IMR-90 (cell line): ENCODE results near the gene CTRB1. TPM values are rescaled to one million over a fixed set of nuclear protein-coding genes. Genes with fewer than 3 reads are reported as not detected.

ENCODE experiments used
- ATAC-seq: fragments of 200-7000 bp; cut with Tn5 transposase; 2 replicates; pipeline ENCODE4 v1.9.1; 2020; ENCODE audit warnings: low read depth, mild to moderate bottlenecking, moderate library complexity
- BruUV-seq: library from RNA; stranded (reverse); fragments of 400-500 nt; replicated peaks from 2 replicates; lab custom pipeline; 2021; lab: Mats Ljungman, UMichigan
- CTCF ChIA-PET: fragments of 300-600 bp; formaldehyde crosslinking; extraction: SDS; loops from one replicate; lab custom pipeline; 2021; ENCODE audit warnings: antibody characterized with exemption; lab: Yijun Ruan, JAX
- POLR2A ChIA-PET: fragments of 300-600 bp; sonication (Branson Sonifier 250); formaldehyde crosslinking; loops from one replicate; lab custom pipeline; 2022; ENCODE audit warnings: antibody characterized with exemption; ENCODE audit not compliant: unreplicated experiment; lab: Charles Lee
- DNase-seq: peaks from one replicate; pipeline ENCODE4 v3.0.0; 2013
- H2AFZ ChIP-seq: replicated peaks from 2 replicates; pipeline ENCODE3; 2013; ENCODE audit warnings: low read length, mild to moderate bottlenecking; ENCODE audit not compliant: poor library complexity
- H2AK5ac ChIP-seq: 2 replicates; pipeline ENCODE4 v1.6.1; 2013; ENCODE audit warnings: low read depth, low read length, inconsistent platforms
- H2AK9ac ChIP-seq: replicated peaks from 2 replicates; pipeline ENCODE3; 2013; ENCODE audit warnings: mild to moderate bottlenecking, low read depth, low read length, moderate library complexity; ENCODE audit not compliant: poor library complexity
- H2BK120ac ChIP-seq: 2 replicates; pipeline ENCODE4 v1.6.1; 2013; ENCODE audit warnings: low read depth, low read length, inconsistent platforms
- H2BK15ac ChIP-seq: 3 replicates; pipeline ENCODE4 v1.6.1; 2013; ENCODE audit warnings: low read depth, low read length, inconsistent platforms
- H2BK20ac ChIP-seq: 2 replicates; pipeline ENCODE4 v1.6.1; 2013; ENCODE audit warnings: low read depth, mild to moderate bottlenecking, inconsistent platforms, low read length, moderate library complexity
- H2BK5ac ChIP-seq: 2 replicates; pipeline ENCODE4 v1.6.1; 2013; ENCODE audit warnings: mild to moderate bottlenecking, low read depth, low read length, inconsistent platforms; ENCODE audit not compliant: poor library complexity, severe bottlenecking
- H3K14ac ChIP-seq: replicated peaks from 2 replicates; pipeline ENCODE4 v1.6.1; 2013; ENCODE audit warnings: low read depth, low read length, inconsistent platforms
- H3K18ac ChIP-seq: 2 replicates; pipeline ENCODE4 v1.6.1; 2013; ENCODE audit warnings: low read depth, low read length, control low read depth
- H3K23ac ChIP-seq: 2 replicates; pipeline ENCODE4 v1.6.1; 2013; ENCODE audit warnings: low read depth, low read length, inconsistent platforms
- H3K27ac ChIP-seq: 2 replicates; pipeline ENCODE4 v1.5.1; 2013; ENCODE audit warnings: mild to moderate bottlenecking, control low read depth, low read length; ENCODE audit not compliant: insufficient read depth
- H3K27me3 ChIP-seq: 2 replicates; pipeline ENCODE4 v1.6.1; 2013; ENCODE audit warnings: low read length; ENCODE audit not compliant: control insufficient read depth, insufficient read depth
- H3K36me3 ChIP-seq: 2 replicates; pipeline ENCODE4 v1.6.1; 2013; ENCODE audit warnings: low read length, mixed read lengths; ENCODE audit not compliant: control insufficient read depth, insufficient read depth
- H3K4ac ChIP-seq: 2 replicates; pipeline ENCODE4 v1.6.1; 2013; ENCODE audit warnings: low read depth, low read length, inconsistent platforms
- H3K4me1 ChIP-seq: 2 replicates; pipeline ENCODE4 v1.6.1; 2013; ENCODE audit warnings: low read length, mixed read lengths; ENCODE audit not compliant: control insufficient read depth, insufficient read depth
- H3K4me2 ChIP-seq: 2 replicates; pipeline ENCODE4 v1.6.1; 2013; ENCODE audit warnings: low read depth, mild to moderate bottlenecking, control low read depth, low read length, moderate library complexity
- H3K4me3 ChIP-seq: 2 replicates; pipeline ENCODE4 v1.5.1; 2013; ENCODE audit warnings: low read depth, mild to moderate bottlenecking, control low read depth, low read length, moderate library complexity; ENCODE audit not compliant: insufficient read depth
- H3K56ac ChIP-seq: 2 replicates; pipeline ENCODE4 v1.6.1; 2013; ENCODE audit warnings: low read length, inconsistent platforms; ENCODE audit not compliant: insufficient read depth; ENCODE audit errors: extremely low read depth
- H3K79me1 ChIP-seq, 2 experiments: 2 replicates each; pipeline ENCODE4 v1.6.1; 2013; ENCODE audit warnings: low read length in 2 of 2, inconsistent platforms in 1 of 2, low read depth in 1 of 2
- H3K9ac ChIP-seq: 2 replicates; pipeline ENCODE4 v1.6.1; 2013; ENCODE audit warnings: low read depth, low read length, control low read depth
- H3K9me1 ChIP-seq: 2 replicates; pipeline ENCODE4 v1.6.1; 2013; ENCODE audit warnings: low read length, inconsistent platforms; ENCODE audit not compliant: insufficient read depth
- H3K9me3 ChIP-seq: 2 replicates; pipeline ENCODE4 v1.6.1; 2013; ENCODE audit warnings: low read length; ENCODE audit not compliant: control insufficient read depth, insufficient read depth
- H4K20me1 ChIP-seq: 2 replicates; pipeline ENCODE4 v1.6.1; 2013; ENCODE audit warnings: low read length, inconsistent platforms; ENCODE audit not compliant: insufficient read depth
- H4K5ac ChIP-seq: 2 replicates; pipeline ENCODE4 v1.6.1; 2013; ENCODE audit warnings: mild to moderate bottlenecking, low read depth, low read length, control low read depth
- H4K8ac ChIP-seq, 2 experiments: 2 replicates each; pipeline ENCODE4 v1.6.1; 2013; ENCODE audit warnings: low read depth in 2 of 2, low read length in 2 of 2, control low read depth in 1 of 2, inconsistent platforms in 1 of 2
- H4K91ac ChIP-seq: 2 replicates; pipeline ENCODE4 v1.6.1; 2013; ENCODE audit warnings: low read depth, low read length, inconsistent platforms; ENCODE audit not compliant: insufficient read depth
- BHLHE40 ChIP-seq: fragments of 150-350 bp; IDR thresholded peaks from 2 replicates; pipeline ENCODE4 v1.6.1; 2016; ENCODE audit warnings: mild to moderate bottlenecking, low read depth, low read length
- CEBPB ChIP-seq: IDR thresholded peaks from 2 replicates; pipeline ENCODE4 v1.6.1; 2012; ENCODE audit warnings: low read depth, low read length, improper control_type of control experiment
- CHD1 ChIP-seq: IDR thresholded peaks from 2 replicates; pipeline ENCODE4 v1.6.1; 2012; ENCODE audit warnings: low read depth, low read length, improper control_type of control experiment
- CTCF ChIP-seq: conservative IDR thresholded peaks from 2 replicates; pipeline ENCODE4 v1.5.1; 2012; ENCODE audit warnings: mild to moderate bottlenecking, low read depth, low read length, improper control_type of control experiment
- MAFK ChIP-seq: IDR thresholded peaks from 2 replicates; pipeline ENCODE4 v1.6.1; 2012; ENCODE audit warnings: low read depth, low read length, improper control_type of control experiment
- MXI1 ChIP-seq: IDR thresholded peaks from 2 replicates; pipeline ENCODE4 v1.6.1; 2012; ENCODE audit warnings: low read depth, mild to moderate bottlenecking, low read length, moderate library complexity, borderline replicate concordance
- NFE2L2 ChIP-seq: fragments of 150-350 bp; IDR thresholded peaks from 2 replicates; pipeline ENCODE4 v1.6.1; 2016; ENCODE audit warnings: low read depth, mild to moderate bottlenecking, low read length
- SMC3 ChIP-seq: fragments of 150-350 bp; IDR thresholded peaks from 2 replicates; pipeline ENCODE4 v1.6.1; 2016; ENCODE audit warnings: low read depth, mild to moderate bottlenecking, antibody characterized with exemption, low read length, moderate library complexity
- USF2 ChIP-seq: fragments of 150-350 bp; IDR thresholded peaks from 2 replicates; pipeline ENCODE4 v1.6.1; 2017; ENCODE audit warnings: mild to moderate bottlenecking, antibody characterized with exemption, low read length, low read depth
- WGBS, 2 experiments: methylation state at CpG; one replicate each; pipeline versions ENCODE4 v1.1.5 to v1.1.7; 2013; ENCODE audit warnings: missing lambda C conversion rate in 2 of 2; ENCODE audit not compliant: insufficient read length in 1 of 2; ENCODE audit errors: extremely low coverage in 2 of 2; 5-methylcytosine and 5-hydroxymethylcytosine counted together
- dilution Hi-C: fragments of 300-500 bp; cut with HindIII; formaldehyde crosslinking; loops from one replicate; pipeline ENCODE4 v1.14.3; 2018; ENCODE audit warnings: low sequenced_read_pairs; ENCODE audit not compliant: unreplicated experiment
- in situ Hi-C: fragments of 300-500 bp; cut with MboI; formaldehyde crosslinking; loops from 3 replicates; pipeline ENCODE4 v1.14.3; 2019; ENCODE audit warnings: low sequenced_read_pairs, inconsistent platforms, mixed read lengths
- intact Hi-C: fragments of 100-400 bp; cut with micrococcal nuclease; formaldehyde crosslinking; loops from 2 replicates; pipeline ENCODE4 v1.10.0; 2022
- polyA plus RNA-seq, 3 experiments: library from polyadenylated mRNA; depleted of rRNA; stranded (reverse); fragments of >200 nt; gene quantifications; 2 replicates each; pipeline ENCODE4 v1.2.3, GENCODE V29; 2012; ENCODE audit warnings: low replicate concordance in 1 of 3
- total RNA-seq: library from RNA; depleted of rRNA; stranded (reverse); fragments of >200 nt; gene quantifications from 2 replicates; pipeline ENCODE4 v1.2.3, GENCODE V29; 2012

CTRB1 gene
- total and polyA plus RNA-seq, 2 of the 4 experiments (the other 2 are of a cell fraction): not detected

GRCh38 chr16:75254359-75254837 lies 35.6 kb downstream of the CTRB1 start:
- peak overlapping the region; percentile 98 for H3K27ac ChIP-seq
- ChIA-PET CTCF (interaction anchor here (0.5 kb wide), 1 partner anchor 664 kb away, joined by 3 read pairs; no protein-coding TSS in a partner anchor), POLR2A (no interaction called here)
- H3K4me1 ChIP-seq: peaks cover 71% of the 10 kb centered on the region
- no peaks in the 10 kb centered on the region for H3K9me3 ChIP-seq
- peak overlapping the region; percentile 70 for H3K18ac ChIP-seq
- WGBS, 2 experiments: 25% methylated on average over 1 of the region's 5 CpGs; no CpG with 5 or more reads in 1 of the 2 experiments
- no TSS peak for BruUV-seq
- peak overlapping the region; percentile 24 for H2AFZ ChIP-seq
- H3K27me3 ChIP-seq: no peaks in the 10 kb centered on the region
- dilution Hi-C loops (no loop called here), in situ Hi-C loops (no loop called here), intact Hi-C loops (loop anchor here (5.0 kb wide), 1 partner anchor 128 kb away; no protein-coding TSS in a partner anchor)
- H4K8ac ChIP-seq: peak overlapping the region; percentile 38 to 92; a peak in 3 of 4 replicates
- peak overlapping the region; percentile 53; the same call in 1 of the 2 replicates for H4K5ac ChIP-seq
- peaks cover 81% of the 10 kb centered on the region for H4K20me1 ChIP-seq
- H3K9ac ChIP-seq: peak overlapping the region; percentile 62
- H3K9me1 ChIP-seq: peaks cover 35% of the 10 kb centered on the region
- H2BK120ac ChIP-seq: peak overlapping the region; percentile 85
- H2BK20ac ChIP-seq: peak overlapping the region; percentile 78
- H2BK15ac ChIP-seq: peak overlapping the region; percentile 46; the same call in 1 of the 3 replicates
- peak overlapping the region; percentile 98 for H3K4ac ChIP-seq
- TF ChIP-seq MXI1 (peak; percentile 22; the same call in 1 of the 2 replicates), BHLHE40 (peak; percentile 48; the same call in 1 of the 2 replicates), CTCF (no peak), SMC3 (no peak), NFE2L2 (no peak), USF2 (no peak), CEBPB (peak; percentile 22; the same call in 1 of the 2 replicates), MAFK (no peak), CHD1 (no peak)
- ATAC-seq (peak; percentile 27), DNase-seq (peak; percentile 88)
- H3K23ac ChIP-seq: peak overlapping the region; percentile 85
- H3K4me2 ChIP-seq: peak overlapping the region; percentile 31
- H4K91ac ChIP-seq: peak overlapping the region; percentile 89
- peak overlapping the region; percentile 22; the same call in 1 of the 2 replicates for H3K56ac ChIP-seq
- peak overlapping the region; percentile 74 for H2BK5ac ChIP-seq
- peak overlapping the region; percentile 95 for H2AK5ac ChIP-seq
- no peak overlapping the region for H3K4me3 ChIP-seq
- H3K36me3 ChIP-seq: 0 out of 2 replicates have a peak, but pooled peaks cover 5% of the 10 kb centered on the region
- H3K79me1 ChIP-seq: peaks cover 0 to 70% of the 10 kb centered on the region in 2 experiments; a peak in 3 of 4 replicates
- peak overlapping the region; percentile 91 for H2AK9ac ChIP-seq
- peak overlapping the region; percentile 70 for H3K14ac ChIP-seq
